HCT116 (cell line): ENCODE data around the gene SC5D.

Source experiments
- CEBPB ChIP-seq: IDR thresholded peaks from 2 replicates; pipeline ENCODE4 v1.6.1; 2012; ENCODE audit warnings: low read depth
- CTCF ChIP-seq, 3 experiments: fragments of 200-600 bp in 1 of 3; sonication (generic) in 1 of 3; IDR thresholded peaks in 2 of 3; conservative IDR thresholded peaks in 1 of 3; 2 replicates each; pipeline ENCODE4 v1.5.1; 2012 to 2017; ENCODE audit warnings: low read depth in 2 of 3, low read length in 2 of 3, antibody characterized with exemption in 1 of 3, borderline replicate concordance in 1 of 3, control low read depth in 1 of 3, mild to moderate bottlenecking in 1 of 3, mixed read lengths in 1 of 3, mixed run types in 1 of 3, moderate library complexity in 1 of 3; ENCODE audit not compliant: insufficient read depth in 1 of 3
- EZH2 ChIP-seq: fragments of 200-600 bp; sonication (generic); IDR thresholded peaks from 2 replicates; pipeline ENCODE4 v1.6.1; 2017; ENCODE audit warnings: antibody characterized with exemption, mixed run types
- EZH2phosphoT487 ChIP-seq: fragments of 200-600 bp; IDR thresholded peaks from 2 replicates; pipeline ENCODE4 v1.6.1; 2018; ENCODE audit warnings: antibody characterized with exemption, borderline replicate concordance
- JUND ChIP-seq: IDR thresholded peaks from 2 replicates; pipeline ENCODE4 v1.6.1; 2012
- POLR2A ChIP-seq: IDR thresholded peaks from 2 replicates; pipeline ENCODE4 v1.7.0; 2011; ENCODE audit warnings: borderline replicate concordance; ENCODE audit not compliant: insufficient read depth, insufficient read length; ENCODE audit errors: extremely low read depth
- POLR2AphosphoS5 ChIP-seq: IDR thresholded peaks from 2 replicates; pipeline ENCODE4 v1.6.1; 2011; ENCODE audit warnings: mild to moderate bottlenecking, low read depth, low read length, moderate library complexity
- SIN3A ChIP-seq: IDR thresholded peaks from 2 replicates; pipeline ENCODE4 v1.6.1; 2012; ENCODE audit warnings: low read depth
- SP1 ChIP-seq: IDR thresholded peaks from 2 replicates; pipeline ENCODE4 v1.6.1; 2012; ENCODE audit warnings: low read depth
- TCF7L2 ChIP-seq: IDR thresholded peaks from 2 replicates; pipeline ENCODE4 v1.7.0; 2011; ENCODE audit warnings: borderline replicate concordance, inconsistent platforms; ENCODE audit not compliant: insufficient read depth, insufficient read length; ENCODE audit errors: extremely low read depth
- ZBTB33 ChIP-seq: IDR thresholded peaks from 2 replicates; pipeline ENCODE4 v1.6.1; 2011; ENCODE audit warnings: mild to moderate bottlenecking, low read length, moderate library complexity; ENCODE audit not compliant: insufficient replicate concordance; ENCODE audit errors: extremely low read depth
- ZFX ChIP-seq: fragments of 450-650 bp; IDR thresholded peaks from 2 replicates; pipeline ENCODE4 v1.6.1; 2017
- TF ChIP-seq, protein P1 (sequence below): IDR thresholded peaks from 2 replicates; pipeline ENCODE4 v1.6.1; 2012; ENCODE audit warnings: low read depth
- TF ChIP-seq, protein P2 (sequence below): IDR thresholded peaks from 2 replicates; pipeline ENCODE4 v1.6.1; 2012

DNA sequence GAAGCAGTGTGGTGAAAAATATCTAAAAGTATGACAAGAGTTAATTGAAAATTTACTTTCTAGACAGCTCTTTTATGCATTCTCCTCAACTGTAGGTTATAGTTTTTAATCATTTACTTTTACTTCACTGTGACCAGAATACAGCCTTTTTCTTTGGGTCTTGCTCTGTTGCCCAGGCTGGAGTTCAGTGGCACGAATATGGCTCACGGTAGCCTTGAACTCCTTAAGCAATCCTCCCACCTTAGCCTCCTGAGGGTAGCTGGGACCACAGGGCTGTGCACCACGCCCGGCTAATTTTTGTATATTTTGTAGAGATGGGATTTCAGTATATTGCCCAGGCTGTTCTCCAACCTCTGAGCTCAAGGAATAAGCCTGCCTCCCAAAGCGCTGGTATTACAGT is 5.3 kb downstream of the SC5D start:
- no peak for TF ChIP-seq EZH2phosphoT487
- no peak for TF ChIP-seq CTCF (IDR thresholded peaks at IDR 0.05 in 2 of 3, conservative IDR thresholded peaks at IDR 0.05 in 1 of 3; ENCODE audit: borderline replicate concordance in 1 of 3, insufficient read depth in 1 of 3, low read depth in 2 of 3, low read length in 2 of 3)
- no peak for TF ChIP-seq ZFX
- TF ChIP-seq EZH2 = no peak
- TF ChIP-seq JUND = no peak
- no peak for TF ChIP-seq POLR2AphosphoS5
- TF ChIP-seq, protein P1, sequence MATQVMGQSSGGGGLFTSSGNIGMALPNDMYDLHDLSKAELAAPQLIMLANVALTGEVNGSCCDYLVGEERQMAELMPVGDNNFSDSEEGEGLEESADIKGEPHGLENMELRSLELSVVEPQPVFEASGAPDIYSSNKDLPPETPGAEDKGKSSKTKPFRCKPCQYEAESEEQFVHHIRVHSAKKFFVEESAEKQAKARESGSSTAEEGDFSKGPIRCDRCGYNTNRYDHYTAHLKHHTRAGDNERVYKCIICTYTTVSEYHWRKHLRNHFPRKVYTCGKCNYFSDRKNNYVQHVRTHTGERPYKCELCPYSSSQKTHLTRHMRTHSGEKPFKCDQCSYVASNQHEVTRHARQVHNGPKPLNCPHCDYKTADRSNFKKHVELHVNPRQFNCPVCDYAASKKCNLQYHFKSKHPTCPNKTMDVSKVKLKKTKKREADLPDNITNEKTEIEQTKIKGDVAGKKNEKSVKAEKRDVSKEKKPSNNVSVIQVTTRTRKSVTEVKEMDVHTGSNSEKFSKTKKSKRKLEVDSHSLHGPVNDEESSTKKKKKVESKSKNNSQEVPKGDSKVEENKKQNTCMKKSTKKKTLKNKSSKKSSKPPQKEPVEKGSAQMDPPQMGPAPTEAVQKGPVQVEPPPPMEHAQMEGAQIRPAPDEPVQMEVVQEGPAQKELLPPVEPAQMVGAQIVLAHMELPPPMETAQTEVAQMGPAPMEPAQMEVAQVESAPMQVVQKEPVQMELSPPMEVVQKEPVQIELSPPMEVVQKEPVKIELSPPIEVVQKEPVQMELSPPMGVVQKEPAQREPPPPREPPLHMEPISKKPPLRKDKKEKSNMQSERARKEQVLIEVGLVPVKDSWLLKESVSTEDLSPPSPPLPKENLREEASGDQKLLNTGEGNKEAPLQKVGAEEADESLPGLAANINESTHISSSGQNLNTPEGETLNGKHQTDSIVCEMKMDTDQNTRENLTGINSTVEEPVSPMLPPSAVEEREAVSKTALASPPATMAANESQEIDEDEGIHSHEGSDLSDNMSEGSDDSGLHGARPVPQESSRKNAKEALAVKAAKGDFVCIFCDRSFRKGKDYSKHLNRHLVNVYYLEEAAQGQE = no peak
- no peak for TF ChIP-seq SP1
- TF ChIP-seq TCF7L2 = no peak
- TF ChIP-seq SIN3A = no peak
- TF ChIP-seq POLR2A = no peak
- TF ChIP-seq, protein P2, sequence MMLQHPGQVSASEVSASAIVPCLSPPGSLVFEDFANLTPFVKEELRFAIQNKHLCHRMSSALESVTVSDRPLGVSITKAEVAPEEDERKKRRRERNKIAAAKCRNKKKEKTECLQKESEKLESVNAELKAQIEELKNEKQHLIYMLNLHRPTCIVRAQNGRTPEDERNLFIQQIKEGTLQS = no peak
- no peak for TF ChIP-seq ZBTB33
- TF ChIP-seq CEBPB = no peak
